ENCODE measurements around the gene STX19.
"Not testable (repeated sequence)": the region's sequence is repeated elsewhere in the genome, so short reads cannot be mapped to it uniquely, and the experiment has no call there.

STX19 gene

DNA sequence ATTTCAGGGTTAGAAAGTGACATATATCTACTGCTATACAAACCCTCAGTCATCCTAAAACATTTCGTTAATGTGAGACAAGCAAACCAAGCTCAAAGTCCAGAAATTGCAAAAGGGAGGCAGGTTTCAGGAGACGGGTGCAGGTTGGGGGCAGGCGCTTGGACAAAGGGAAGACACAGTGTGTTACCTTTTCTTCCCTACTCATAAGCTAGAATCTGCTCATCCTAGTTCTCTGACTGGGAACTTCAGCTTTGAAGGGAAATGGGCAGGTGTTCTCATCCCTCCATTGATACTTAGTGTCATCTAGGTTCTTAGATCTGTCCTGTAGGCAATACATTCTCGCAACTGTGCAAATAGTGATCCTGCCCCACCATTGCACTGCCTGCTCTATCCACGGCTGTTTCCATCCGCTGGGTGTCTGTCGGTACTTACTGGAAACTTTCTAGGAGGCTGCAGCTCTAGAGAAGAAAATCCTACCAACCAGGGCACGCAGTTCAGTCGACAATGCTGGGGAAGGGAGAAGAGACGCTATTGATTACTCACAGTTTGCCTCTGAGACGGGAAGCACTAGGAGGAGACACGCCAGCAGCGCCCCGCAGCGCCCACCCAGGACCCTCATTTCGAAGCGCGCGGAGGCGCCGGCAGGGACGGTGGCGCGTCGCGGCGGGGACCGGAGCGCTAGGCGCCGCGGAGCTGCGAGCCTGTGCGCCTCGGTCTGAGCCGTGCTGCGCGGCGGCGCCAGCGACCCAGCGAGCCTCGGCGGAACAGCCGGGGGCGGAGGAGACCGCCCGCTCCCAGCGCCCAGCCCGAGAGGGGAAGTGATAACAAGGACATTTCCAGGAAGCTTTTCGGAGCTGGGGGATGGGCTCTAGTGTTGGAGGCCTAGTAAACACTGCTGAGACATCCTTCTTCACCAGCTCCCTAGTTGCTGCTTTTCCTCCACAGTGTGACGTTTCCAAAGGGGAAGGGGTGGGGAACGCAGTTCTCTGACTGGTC is 55.0 kb downstream of the STX19 start, which contains the start of gene PROS1:
Gene PROS1 (minus strand): TSS at position 766 of the 996 bp plus-strand sequence. CDS start 147 bp downstream, at position 619.
- no peak for DNase-seq (ENCODE audit: low read depth)

DNA sequence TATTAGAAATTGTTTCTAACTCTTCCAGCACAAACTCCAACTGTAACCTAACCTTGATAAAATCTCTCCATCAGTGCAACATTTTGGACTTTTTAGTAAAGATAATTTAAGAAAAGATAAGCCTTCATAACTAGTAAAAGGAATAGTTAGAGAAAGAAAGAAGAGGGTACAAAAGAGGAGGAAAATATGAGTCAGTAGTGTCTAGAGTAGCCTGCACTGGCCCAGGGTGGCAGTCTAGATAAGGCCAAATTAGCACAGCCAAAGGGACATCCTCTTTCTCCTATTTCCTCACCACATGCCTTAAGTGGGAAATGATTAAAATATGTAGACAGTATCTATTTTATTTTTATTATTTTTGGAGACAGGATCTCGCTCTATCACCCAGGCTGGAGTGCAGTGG is 58.4 kb downstream of the STX19 start:
- DNase-seq (ENCODE audit: low read depth) = no peak

DNA sequence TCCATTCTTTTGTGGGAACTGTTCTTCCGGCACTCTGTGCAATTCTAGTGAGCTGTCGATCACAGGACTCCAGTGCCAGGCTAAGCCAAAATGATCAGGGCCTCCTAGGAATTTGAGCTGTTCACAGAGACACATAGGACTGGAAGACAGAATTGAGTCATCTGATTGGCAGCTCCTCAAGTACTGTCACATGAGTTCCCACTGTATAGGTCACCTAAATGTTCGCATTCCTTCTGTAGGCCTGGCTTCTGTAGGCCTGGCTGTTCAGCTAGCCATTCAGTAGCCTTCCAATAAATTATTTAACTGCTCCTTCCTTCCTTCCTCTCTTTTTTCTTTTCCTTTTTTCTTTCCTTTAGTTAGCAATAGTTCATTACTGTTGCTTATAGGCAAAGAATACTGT is 59.0 kb downstream of the STX19 start:
- DNase-seq (ENCODE audit: low read depth) = no peak

DNA sequence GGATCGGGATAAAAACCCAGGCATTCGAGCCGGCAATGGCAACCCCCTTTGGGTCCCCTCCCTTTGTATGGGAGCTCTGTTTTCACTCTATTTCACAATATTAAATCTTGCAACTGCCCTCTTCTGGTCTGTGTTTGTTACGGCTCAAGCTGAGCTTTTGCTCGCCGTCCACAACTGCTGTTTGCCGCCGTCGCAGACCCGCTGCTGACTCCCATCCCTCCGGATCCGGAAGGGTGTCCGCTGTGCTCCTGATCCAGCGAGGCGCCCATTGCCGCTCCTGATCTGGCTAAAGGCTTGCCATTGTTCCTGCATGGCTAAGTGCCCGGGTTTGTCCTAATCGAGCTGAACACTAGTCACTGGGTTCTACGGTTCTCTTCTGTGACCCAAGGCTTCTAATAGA is 63.3 kb downstream of the STX19 start:
- DNase-seq (ENCODE audit: low read depth) = not testable (repeated sequence)

Measured in T-helper 22 cell (primary cell).